Esophagus squamous epithelium (tissue), 4 donors: Measurements from ENCODE around the gene MPP3.

Experiments used
- CTCF ChIP-seq, 6 experiments: fragments of 450-650 bp in 4 of 6; fragments of 200-600 bp in 2 of 6; sonication (generic) in 2 of 6; IDR thresholded peaks; one replicate each; pipeline ENCODE4 v1.5.1; 2016 to 2019; ENCODE audit warnings: antibody characterized with exemption in 6 of 6, mild to moderate bottlenecking in 4 of 6, moderate library complexity in 4 of 6
- POLR2A ChIP-seq, 4 donors: fragments of 450-650 bp; IDR thresholded peaks; one replicate each; pipeline ENCODE4 v1.6.1; 2017; ENCODE audit warnings: antibody characterized with exemption in 4 of 4, mild to moderate bottlenecking in 4 of 4, moderate library complexity in 3 of 4

- TF ChIP-seq CTCF (IDR thresholded peaks at IDR 0.05), result no peak
- TF ChIP-seq POLR2A (IDR thresholded peaks at IDR 0.05), result no peak
These were observed 61.5 kb downstream of the MPP3 start for GRCh38 chr17:43771463-43771862.
